HCT116 (cell line): ENCODE measurements around the gene ZNF20. TPM values are rescaled to one million over a fixed set of nuclear protein-coding genes. Genes with fewer than 3 reads are reported as not detected.
A peak's percentile ranks its signal among the peaks of the same experiment; 100 is the strongest.

Experiments
- ATAC-seq: fragments of 200-7000 bp; cut with Tn5 transposase; 2 replicates; pipeline ENCODE4 v1.9.1; 2020; ENCODE audit warnings: mild to moderate bottlenecking, moderate library complexity
- BruUV-seq: library from RNA; stranded (reverse); fragments of 400-500 nt; replicated peaks from 2 replicates; lab custom pipeline; 2021; lab: Mats Ljungman, UMichigan
- CTCF ChIA-PET: fragments of 300-600 bp; sonication (Branson Sonifier 250); formaldehyde crosslinking; loops from one replicate; lab custom pipeline; 2021; ENCODE audit warnings: antibody characterized with exemption; lab: Charles Lee
- POLR2A ChIA-PET: fragments of 300-600, 350-600 bp; sonication (Branson Sonifier 250); formaldehyde crosslinking; loops from one replicate; lab custom pipeline; 2021; ENCODE audit warnings: antibody characterized with exemption; lab: Charles Lee
- RAD21 ChIA-PET, 2 experiments: fragments of 300-600 bp; sonication (Branson Sonifier 250); formaldehyde crosslinking; loops; one replicate each; lab custom pipeline; 2023; ENCODE audit warnings: low total read pairs in 2 of 2; ENCODE audit not compliant: uncharacterized antibody in 2 of 2, unreplicated experiment in 2 of 2, low non-redundant PET in 1 of 2; lab: Charles Lee
- DNase-seq: peaks from one replicate; pipeline ENCODE4 v3.0.0-alpha.2; 2010; ENCODE audit warnings: low read depth, low spot score
- H2AFZ ChIP-seq: fragments of 200-600 bp; shearing (Covaris generic), sonication (generic); 2 replicates; pipeline ENCODE4 v1.6.1; 2017; ENCODE audit warnings: low read depth, mixed run types, mixed read lengths, antibody characterized with exemption, low read length; ENCODE audit not compliant: poor library complexity, severe bottlenecking
- H3K27ac ChIP-seq: 2 replicates; pipeline ENCODE4 v1.5.1; 2012; ENCODE audit warnings: low read depth, low read length
- H3K27me3 ChIP-seq: fragments of 200-600 bp; sonication (generic); 2 replicates; pipeline ENCODE4 v1.6.1; 2016; ENCODE audit warnings: mixed run types, low read length, mixed read lengths; ENCODE audit not compliant: insufficient read depth
- H3K36me3 ChIP-seq, 2 experiments: fragments of 200-500 bp in 1 of 2; fragments of 200-600 bp in 1 of 2; sonication (Bioruptor generic) in 1 of 2; sonication (generic) in 1 of 2; 2 replicates each; pipeline versions ENCODE4 v1.5.1 to v1.6.1; 2014 to 2016; ENCODE audit warnings: low read length in 2 of 2, inconsistent platforms in 1 of 2, mixed read lengths in 1 of 2, mixed run types in 1 of 2; ENCODE audit not compliant: insufficient read depth in 2 of 2, control insufficient read depth in 1 of 2
- H3K4me1 ChIP-seq, 2 experiments: fragments of 200-600 bp in 1 of 2; sonication (generic) in 1 of 2; 2 replicates each; pipeline versions ENCODE4 v1.5.1 to v1.6.1; 2012 to 2017; ENCODE audit warnings: low read length in 2 of 2, inconsistent platforms in 1 of 2, mild to moderate bottlenecking in 1 of 2, mixed read lengths in 1 of 2, mixed run types in 1 of 2, moderate library complexity in 1 of 2; ENCODE audit not compliant: insufficient read depth in 2 of 2, control insufficient read depth in 1 of 2
- H3K4me2 ChIP-seq: fragments of 200-600 bp; sonication (generic); 2 replicates; pipeline ENCODE4 v1.6.1; 2017; ENCODE audit warnings: mixed run types, low read length, mixed read lengths
- H3K4me3 ChIP-seq, 2 experiments: fragments of 200-600 bp in 1 of 2; sonication (generic) in 1 of 2; replicated peaks in 1 of 2; 2 replicates each; pipeline ENCODE4 v1.5.1; 2011 to 2016; ENCODE audit warnings: low read length in 2 of 2, control low read depth in 1 of 2, low read depth in 1 of 2, mild to moderate bottlenecking in 1 of 2, mixed read lengths in 1 of 2, mixed run types in 1 of 2
- H3K79me2 ChIP-seq: fragments of 200-600 bp; sonication (generic); 2 replicates; pipeline ENCODE4 v1.6.1; 2017; ENCODE audit warnings: mild to moderate bottlenecking, mixed run types, low read length, moderate library complexity, mixed read lengths; ENCODE audit not compliant: insufficient read depth
- H3K9ac ChIP-seq: fragments of 200-600 bp; sonication (generic); 2 replicates; pipeline ENCODE4 v1.6.1; 2016; ENCODE audit warnings: low read length, mixed read lengths
- H3K9me2 ChIP-seq: fragments of 200-600 bp; sonication (generic), shearing (Covaris generic); 2 replicates; pipeline ENCODE4 v1.6.1; 2017; ENCODE audit warnings: mixed run types, mild to moderate bottlenecking, moderate library complexity; ENCODE audit not compliant: insufficient read depth
- H3K9me3 ChIP-seq, 2 experiments: fragments of 200-500 bp in 1 of 2; fragments of 200-600 bp in 1 of 2; sonication (Bioruptor generic) in 1 of 2; sonication (generic) in 1 of 2; 2 replicates each; pipeline ENCODE4 v1.6.1; 2014 to 2017; ENCODE audit warnings: low read length in 2 of 2, mixed read lengths in 2 of 2, inconsistent platforms in 1 of 2, low read depth in 1 of 2, mild to moderate bottlenecking in 1 of 2, mixed run types in 1 of 2, moderate library complexity in 1 of 2; ENCODE audit not compliant: control insufficient read depth in 1 of 2, insufficient read depth in 1 of 2
- H4K20me1 ChIP-seq: fragments of 200-600 bp; sonication (generic), shearing (Covaris generic); 2 replicates; pipeline ENCODE4 v1.6.1; 2017; ENCODE audit warnings: mixed run types, mild to moderate bottlenecking, moderate library complexity; ENCODE audit not compliant: insufficient read depth
- ATF3 ChIP-seq: IDR thresholded peaks from 2 replicates; pipeline ENCODE4 v1.6.1; 2012
- EGR1 ChIP-seq: IDR thresholded peaks from 2 replicates; pipeline ENCODE4 v1.6.1; 2012; ENCODE audit warnings: low read depth
- EZH2 ChIP-seq: fragments of 200-600 bp; sonication (generic); IDR thresholded peaks from 2 replicates; pipeline ENCODE4 v1.6.1; 2017; ENCODE audit warnings: antibody characterized with exemption, mixed run types
- FOSL1 ChIP-seq: IDR thresholded peaks from 2 replicates; pipeline ENCODE4 v1.6.1; 2012; ENCODE audit warnings: low read depth
- JUND ChIP-seq: IDR thresholded peaks from 2 replicates; pipeline ENCODE4 v1.6.1; 2012
- POLR2A ChIP-seq: IDR thresholded peaks from 2 replicates; pipeline ENCODE4 v1.7.0; 2011; ENCODE audit warnings: borderline replicate concordance; ENCODE audit not compliant: insufficient read depth, insufficient read length; ENCODE audit errors: extremely low read depth
- POLR2AphosphoS5 ChIP-seq: IDR thresholded peaks from 2 replicates; pipeline ENCODE4 v1.6.1; 2011; ENCODE audit warnings: mild to moderate bottlenecking, low read depth, low read length, moderate library complexity
- REST ChIP-seq: IDR thresholded peaks from 2 replicates; pipeline ENCODE4 v1.6.1; 2012; ENCODE audit warnings: low read depth
- SIN3A ChIP-seq: IDR thresholded peaks from 2 replicates; pipeline ENCODE4 v1.6.1; 2012; ENCODE audit warnings: low read depth
- SP1 ChIP-seq: IDR thresholded peaks from 2 replicates; pipeline ENCODE4 v1.6.1; 2012; ENCODE audit warnings: low read depth
- TCF7L2 ChIP-seq: IDR thresholded peaks from 2 replicates; pipeline ENCODE4 v1.7.0; 2011; ENCODE audit warnings: borderline replicate concordance, inconsistent platforms; ENCODE audit not compliant: insufficient read depth, insufficient read length; ENCODE audit errors: extremely low read depth
- YY1 ChIP-seq: IDR thresholded peaks from 2 replicates; pipeline ENCODE4 v1.6.1; 2011; ENCODE audit warnings: low read length, low read depth, moderate library complexity, mild to moderate bottlenecking; ENCODE audit not compliant: insufficient replicate concordance; ENCODE audit errors: extremely low read depth
- ZBTB33 ChIP-seq: IDR thresholded peaks from 2 replicates; pipeline ENCODE4 v1.6.1; 2011; ENCODE audit warnings: mild to moderate bottlenecking, low read length, moderate library complexity; ENCODE audit not compliant: insufficient replicate concordance; ENCODE audit errors: extremely low read depth
- ZFX ChIP-seq: fragments of 450-650 bp; IDR thresholded peaks from 2 replicates; pipeline ENCODE4 v1.6.1; 2017
- ZNF274 ChIP-seq: fragments of 200-500 bp; sonication (Bioruptor generic); IDR thresholded peaks from 2 replicates; pipeline ENCODE4 v1.6.1; 2014; ENCODE audit warnings: mild to moderate bottlenecking, low read depth, low read length, inconsistent platforms
- intact Hi-C: fragments of 100-400 bp; cut with micrococcal nuclease; formaldehyde crosslinking; loops from 2 replicates; pipeline ENCODE4 v1.10.0; 2022
- total RNA-seq: library from RNA; stranded (reverse); gene quantifications from one replicate; pipeline ENCODE4 v1.2.1, GENCODE V29; 2021; ENCODE audit not compliant: unreplicated experiment
- TF ChIP-seq, protein P1 (sequence below): IDR thresholded peaks from 2 replicates; pipeline ENCODE4 v1.6.1; 2012
- TF ChIP-seq, protein P2 (sequence below), 3 experiments: fragments of 200-600 bp in 1 of 3; sonication (generic) in 1 of 3; IDR thresholded peaks in 2 of 3; conservative IDR thresholded peaks in 1 of 3; 2 replicates each; pipeline ENCODE4 v1.5.1; 2012 to 2017; ENCODE audit warnings: low read depth in 2 of 3, low read length in 2 of 3, antibody characterized with exemption in 1 of 3, borderline replicate concordance in 1 of 3, control low read depth in 1 of 3, mild to moderate bottlenecking in 1 of 3, mixed read lengths in 1 of 3, mixed run types in 1 of 3, moderate library complexity in 1 of 3; ENCODE audit not compliant: insufficient read depth in 1 of 3

The ZNF20 gene
- total RNA-seq, 1 experiment from 2014 or later: 1.0 TPM

DNA sequence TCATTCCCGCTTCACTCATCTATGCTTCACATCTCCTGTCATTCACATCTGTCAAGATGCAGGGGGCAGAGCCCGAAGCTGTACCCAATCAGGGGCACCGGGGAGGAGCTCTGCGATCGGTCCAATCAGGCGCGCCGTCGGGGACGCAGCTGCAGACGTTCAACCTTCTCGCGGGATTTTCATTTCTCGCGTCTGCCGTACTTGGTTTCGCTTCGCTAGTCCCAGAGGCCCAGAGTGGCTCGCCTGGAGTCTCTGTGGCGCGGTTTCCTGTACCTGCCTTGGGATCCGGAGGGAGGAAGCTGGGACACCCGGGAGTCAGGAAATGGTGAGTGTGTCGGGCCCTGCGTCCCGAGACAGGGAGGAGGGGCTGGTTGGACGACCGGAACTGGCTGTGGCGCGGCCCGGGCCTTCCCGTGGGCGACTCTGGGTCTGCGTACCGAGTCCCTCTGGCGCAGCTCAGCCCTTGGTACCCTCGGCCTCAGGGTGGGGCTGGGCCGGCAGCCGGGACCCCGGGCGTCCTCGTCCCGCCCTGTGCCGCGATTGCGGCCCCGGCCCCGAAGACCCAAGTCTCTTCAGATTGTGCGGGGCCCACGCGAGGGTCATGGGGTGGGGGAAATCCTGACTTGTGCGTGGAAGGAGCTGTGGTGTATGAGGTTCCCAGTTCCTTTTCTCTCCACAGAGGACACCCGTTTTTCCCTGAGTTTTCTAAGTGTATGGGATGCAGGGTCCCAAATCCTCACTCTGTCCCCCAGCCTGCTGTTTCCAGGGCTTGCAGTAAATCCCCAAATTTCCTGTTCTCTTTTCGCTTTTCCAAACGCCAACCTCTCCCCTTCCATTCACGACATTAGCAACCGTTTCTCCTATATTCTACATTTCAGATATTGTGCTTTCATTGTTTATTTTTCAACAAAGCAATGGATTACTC is 23.0 kb upstream of the ZNF20 start, which contains the start of gene ZNF136:
ZNF136 (plus strand) TSS at position 215 of the 925 bp plus-strand sequence; CDS start at position 323, 108 bp downstream.
- Histone ChIP-seq H3K9me2 (no peaks in the 10 kb centered on the region), H3K27ac (peak within 1 kb of the TSS; percentile 64), H3K4me1 (peaks cover 0 to 3% of the 10 kb centered on the region in 2 experiments; a peak in 1 of 4 replicates), H3K9ac (peak within 1 kb of the TSS; percentile 68), H3K4me2 (peak within 1 kb of the TSS; percentile 79), H3K79me2 (no peaks in the 10 kb centered on the region; the same call in 1 of the 2 replicates), H2AFZ (peak within 1 kb of the TSS; percentile 94), H4K20me1 (no peaks in the 10 kb centered on the region), H3K27me3 (no peaks in the 10 kb centered on the region), H3K36me3 (no peaks in the 10 kb centered on the region), H3K9me3 (peaks cover 5 to 13% of the 10 kb centered on the region in 2 experiments; a peak in 2 of 4 replicates), H3K4me3 (peak within 1 kb of the TSS; percentile 76 to 80)
- intact Hi-C loops: loop anchor here (5.0 kb wide), 1 partner anchor 129 kb away; the partner anchor contains the start of gene ZNF44
- BruUV-seq: TSS peak; percentile 40
- ATAC-seq (peak; percentile 98), DNase-seq (peak; percentile 89)
- CTCF ChIA-PET: no interaction called here
- RAD21 ChIA-PET: no interaction called here
- POLR2A ChIA-PET: no interaction called here
- TF ChIP-seq FOSL1: no peak
- no peak for TF ChIP-seq YY1
- peak; percentile 62 for TF ChIP-seq POLR2AphosphoS5
- no peak for TF ChIP-seq REST
- TF ChIP-seq SIN3A: no peak; the same call in 1 of the 2 replicates
- TF ChIP-seq, protein P1, sequence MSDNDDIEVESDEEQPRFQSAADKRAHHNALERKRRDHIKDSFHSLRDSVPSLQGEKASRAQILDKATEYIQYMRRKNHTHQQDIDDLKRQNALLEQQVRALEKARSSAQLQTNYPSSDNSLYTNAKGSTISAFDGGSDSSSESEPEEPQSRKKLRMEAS: no peak
- peak; percentile 34; the same call in 1 of the 2 replicates for TF ChIP-seq SP1
- no peak for TF ChIP-seq EZH2
- peak; percentile 57; the same call in 1 of the 2 replicates for TF ChIP-seq ZFX
- no peak for TF ChIP-seq TCF7L2
- TF ChIP-seq ZNF274: no peak
- TF ChIP-seq, protein P2, sequence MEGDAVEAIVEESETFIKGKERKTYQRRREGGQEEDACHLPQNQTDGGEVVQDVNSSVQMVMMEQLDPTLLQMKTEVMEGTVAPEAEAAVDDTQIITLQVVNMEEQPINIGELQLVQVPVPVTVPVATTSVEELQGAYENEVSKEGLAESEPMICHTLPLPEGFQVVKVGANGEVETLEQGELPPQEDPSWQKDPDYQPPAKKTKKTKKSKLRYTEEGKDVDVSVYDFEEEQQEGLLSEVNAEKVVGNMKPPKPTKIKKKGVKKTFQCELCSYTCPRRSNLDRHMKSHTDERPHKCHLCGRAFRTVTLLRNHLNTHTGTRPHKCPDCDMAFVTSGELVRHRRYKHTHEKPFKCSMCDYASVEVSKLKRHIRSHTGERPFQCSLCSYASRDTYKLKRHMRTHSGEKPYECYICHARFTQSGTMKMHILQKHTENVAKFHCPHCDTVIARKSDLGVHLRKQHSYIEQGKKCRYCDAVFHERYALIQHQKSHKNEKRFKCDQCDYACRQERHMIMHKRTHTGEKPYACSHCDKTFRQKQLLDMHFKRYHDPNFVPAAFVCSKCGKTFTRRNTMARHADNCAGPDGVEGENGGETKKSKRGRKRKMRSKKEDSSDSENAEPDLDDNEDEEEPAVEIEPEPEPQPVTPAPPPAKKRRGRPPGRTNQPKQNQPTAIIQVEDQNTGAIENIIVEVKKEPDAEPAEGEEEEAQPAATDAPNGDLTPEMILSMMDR (IDR thresholded peaks at IDR 0.05 in 2 of 3, conservative IDR thresholded peaks at IDR 0.05 in 1 of 3; ENCODE audit: borderline replicate concordance in 1 of 3, insufficient read depth in 1 of 3, low read depth in 2 of 3, low read length in 2 of 3): no peak
- TF ChIP-seq ZBTB33: peak; percentile 91
- TF ChIP-seq POLR2A: no peak
- TF ChIP-seq EGR1: no peak
- TF ChIP-seq JUND: no peak
- TF ChIP-seq ATF3: no peak
